ENCODE results near the gene MASP1. TPM values are rescaled to one million over a fixed set of nuclear protein-coding genes. Genes with fewer than 3 reads are reported as not detected.

MASP1 gene
- total RNA-seq, 1 experiment from 2014 or later, result not detected

- RAD21 ChIA-PET (ENCODE audit: low non-redundant PET in 1 of 2, low total read pairs in 2 of 2, uncharacterized antibody in 2 of 2, unreplicated experiment in 2 of 2), result no interaction called here
- Histone ChIP-seq H2AFZ (ENCODE audit: low read depth, low read length, poor library complexity, severe bottlenecking) (no peak overlapping the region), H3K9me3 (ENCODE audit: control insufficient read depth in 1 of 2, insufficient read depth in 1 of 2, low read depth in 1 of 2, low read length in 2 of 2) (no peaks in the 10 kb centered on the region), H3K27ac (ENCODE audit: low read depth, low read length) (no peak overlapping the region), H4K20me1 (ENCODE audit: insufficient read depth) (no peaks in the 10 kb centered on the region), H3K4me3 (replicated peaks in 1 of 2; ENCODE audit: low read depth in 1 of 2, low read length in 2 of 2) (no peak overlapping the region), H3K9ac (ENCODE audit: low read length) (no peak overlapping the region), H3K9me2 (ENCODE audit: insufficient read depth) (no peaks in the 10 kb centered on the region), H3K36me3 (ENCODE audit: control insufficient read depth in 1 of 2, insufficient read depth in 2 of 2, low read length in 2 of 2) (no peaks in the 10 kb centered on the region), H3K27me3 (ENCODE audit: insufficient read depth, low read length) (peaks cover 14% of the 10 kb centered on the region; the same call in 1 of the 2 replicates), H3K79me2 (ENCODE audit: insufficient read depth, low read length) (no peaks in the 10 kb centered on the region), H3K4me1 (ENCODE audit: control insufficient read depth in 1 of 2, insufficient read depth in 2 of 2, low read length in 2 of 2) (no peaks in the 10 kb centered on the region), H3K4me2 (ENCODE audit: low read length) (no peak overlapping the region)
- DNase-seq (ENCODE audit: low read depth, low spot score) (no peak), ATAC-seq (no peak)
- CTCF ChIA-PET, result no interaction called here
- POLR2A ChIA-PET, result interaction anchor here (1.0 kb wide), 1 partner anchor 27 kb away, joined by 4 read pairs; no protein-coding TSS in a partner anchor
- BruUV-seq (replicated peaks), result no TSS peak
- intact Hi-C loops (cut with micrococcal nuclease), result loop anchor here (10.0 kb wide), 1 partner anchor 448 kb away; the partner anchor contains the start of gene ADIPOQ
- no peak for TF ChIP-seq ZBTB33 (IDR thresholded peaks at IDR 0.05; ENCODE audit: extremely low read depth, insufficient replicate concordance, low read length)
Observed at GRCh38 chr3:187292631-187293515, 1.3 kb upstream of the MASP1 start.

GRCh38 chr3:187292181-187292580, 644 bp upstream of the MASP1 start:
- DNase-seq (ENCODE audit: low read depth, low spot score) (no peak), ATAC-seq (no peak)
- Histone ChIP-seq H3K27ac (ENCODE audit: low read depth, low read length) (no peak overlapping the region), H3K9me2 (ENCODE audit: insufficient read depth) (no peaks in the 10 kb centered on the region), H3K36me3 (ENCODE audit: control insufficient read depth in 1 of 2, insufficient read depth in 2 of 2, low read length in 2 of 2) (no peaks in the 10 kb centered on the region), H4K20me1 (ENCODE audit: insufficient read depth) (no peaks in the 10 kb centered on the region), H3K9ac (ENCODE audit: low read length) (no peak overlapping the region), H3K79me2 (ENCODE audit: insufficient read depth, low read length) (no peaks in the 10 kb centered on the region), H3K4me3 (replicated peaks in 1 of 2; ENCODE audit: low read depth in 1 of 2, low read length in 2 of 2) (no peak overlapping the region), H3K9me3 (ENCODE audit: control insufficient read depth in 1 of 2, insufficient read depth in 1 of 2, low read depth in 1 of 2, low read length in 2 of 2) (no peaks in the 10 kb centered on the region), H2AFZ (ENCODE audit: low read depth, low read length, poor library complexity, severe bottlenecking) (no peak overlapping the region), H3K4me2 (ENCODE audit: low read length) (no peak overlapping the region), H3K27me3 (ENCODE audit: insufficient read depth, low read length) (peaks cover 14% of the 10 kb centered on the region; the same call in 1 of the 2 replicates), H3K4me1 (ENCODE audit: control insufficient read depth in 1 of 2, insufficient read depth in 2 of 2, low read length in 2 of 2) (no peaks in the 10 kb centered on the region)
- POLR2A ChIA-PET, result no interaction called here
- no TSS peak for BruUV-seq (replicated peaks)
- RAD21 ChIA-PET (ENCODE audit: low non-redundant PET in 1 of 2, low total read pairs in 2 of 2, uncharacterized antibody in 2 of 2, unreplicated experiment in 2 of 2), result no interaction called here
- CTCF ChIA-PET, result no interaction called here
- intact Hi-C loops (cut with micrococcal nuclease), result loop anchor here (10.0 kb wide), 1 partner anchor 447 kb away; the partner anchor contains the start of gene ADIPOQ
- TF ChIP-seq ELF1 (IDR thresholded peaks at IDR 0.05; ENCODE audit: borderline replicate concordance, low read depth) (no peak), EZH2 (IDR thresholded peaks at IDR 0.05) (no peak), CEBPB (IDR thresholded peaks at IDR 0.05; ENCODE audit: low read depth) (no peak), ZNF274 (IDR thresholded peaks at IDR 0.05; ENCODE audit: low read depth, low read length) (no peak), EZH2phosphoT487 (IDR thresholded peaks at IDR 0.05; ENCODE audit: borderline replicate concordance) (no peak), SP1 (IDR thresholded peaks at IDR 0.05; ENCODE audit: low read depth) (no peak), SRF (IDR thresholded peaks at IDR 0.05; ENCODE audit: low read depth) (no peak), ATF3 (IDR thresholded peaks at IDR 0.05) (no peak), FOSL1 (IDR thresholded peaks at IDR 0.05; ENCODE audit: low read depth) (no peak), POLR2AphosphoS5 (IDR thresholded peaks at IDR 0.05; ENCODE audit: low read depth, low read length) (no peak), CBX3 (IDR thresholded peaks at IDR 0.05; ENCODE audit: low read depth) (no peak), ZFX (IDR thresholded peaks at IDR 0.05) (no peak), REST (IDR thresholded peaks at IDR 0.05; ENCODE audit: low read depth) (no peak)
